H1 (cell line): Measurements from ENCODE around the gene UCKL1. TPM values are rescaled to one million over a fixed set of nuclear protein-coding genes. Genes with fewer than 3 reads are reported as not detected.

ENCODE experiments used
- ASH2L ChIP-seq: fragments of 200-600, 300-600 bp; sonication (generic); IDR thresholded peaks from one replicate; pipeline ENCODE4 v1.7.1; 2017; ENCODE audit warnings: low read length
- BACH1 ChIP-seq: IDR thresholded peaks from 2 replicates; pipeline ENCODE4 v1.6.1; 2012; ENCODE audit warnings: low read length, improper control_type of control experiment
- CHD2 ChIP-seq: IDR thresholded peaks from 2 replicates; pipeline ENCODE4 v1.6.1; 2012; ENCODE audit warnings: low read length, improper control_type of control experiment
- EP300 ChIP-seq, 2 experiments: IDR thresholded peaks; 1 replicate in 1 of 2; 2 replicates in 1 of 2; pipeline ENCODE4 v1.6.1; 2011 to 2012; ENCODE audit warnings: low read depth in 2 of 2, low read length in 2 of 2, mild to moderate bottlenecking in 2 of 2, borderline replicate concordance in 1 of 2, inconsistent platforms in 1 of 2, moderate library complexity in 1 of 2
- KDM4A ChIP-seq: IDR thresholded peaks from one replicate; pipeline ENCODE4 v1.7.1; 2012; ENCODE audit warnings: low read depth, mild to moderate bottlenecking, moderate library complexity, low read length, inconsistent platforms; ENCODE audit not compliant: severe bottlenecking
- KDM5A ChIP-seq: fragments of 200-600 bp; IDR thresholded peaks from 2 replicates; pipeline ENCODE4 v1.7.1; 2012; ENCODE audit warnings: mild to moderate bottlenecking, low read length, inconsistent platforms, mixed read lengths
- SUZ12 ChIP-seq: fragments of 200-600 bp; sonication (generic); IDR thresholded peaks from 2 replicates; pipeline ENCODE4 v1.6.1; 2012; ENCODE audit warnings: mild to moderate bottlenecking, inconsistent platforms, low read length, moderate library complexity, mixed read lengths
- TCF12 ChIP-seq: IDR thresholded peaks from 2 replicates; pipeline ENCODE4 v1.6.1; 2011; ENCODE audit warnings: low read depth, mild to moderate bottlenecking, low read length
- polyA plus RNA-seq, 7 experiments: library from polyadenylated mRNA; depleted of rRNA in 3 of 7; stranded (reverse) in 5 of 7; unstranded in 2 of 7; fragments of >200 nt in 5 of 7; fragments of 200-250 nt in 2 of 7; gene quantifications; 1 replicate in 5 of 7; 2 replicates in 1 of 7; 4 replicates in 1 of 7; pipeline versions ENCODE4 v1.2.1 to v1.2.3, GENCODE V29; 2011 to 2013; ENCODE audit warnings: missing spikeins in 2 of 7, mixed read lengths in 2 of 7
- total RNA-seq: library from RNA; stranded (reverse); fragmentation: NEBNext Ultra II Directional; extraction: Animal tissue kit (Norgen Biotek cat#: 25700); gene quantifications from 2 replicates; pipeline ENCODE4 v1.2.1, GENCODE V29; 2021
- TF ChIP-seq, protein P1 (sequence below): IDR thresholded peaks from 2 replicates; pipeline ENCODE4 v1.6.1; 2012; ENCODE audit warnings: inconsistent platforms
- TF ChIP-seq, protein P2 (sequence below), 3 experiments: IDR thresholded peaks; 1 replicate in 2 of 3; 2 replicates in 1 of 3; pipeline versions ENCODE4 v1.5.1 to v1.6.1; 2011; ENCODE audit warnings: low read length in 3 of 3, mild to moderate bottlenecking in 3 of 3, inconsistent platforms in 2 of 3, low read depth in 1 of 3, moderate library complexity in 1 of 3; ENCODE audit not compliant: insufficient read depth in 1 of 3; ENCODE audit errors: control extremely low read depth in 1 of 3
- TF ChIP-seq, protein P3 (sequence below): IDR thresholded peaks from 2 replicates; pipeline ENCODE4 v1.6.1; 2012; ENCODE audit warnings: inconsistent platforms
- TF ChIP-seq, protein P4 (sequence below): IDR thresholded peaks from 2 replicates; pipeline ENCODE4 v1.6.1; 2012; ENCODE audit warnings: low read length, inconsistent platforms

The UCKL1 gene
- total and polyA plus RNA-seq, 2 of the 8 experiments (the other 6 are each of a cell fraction or from before 2014, with no cell fraction given) = 36.5 to 91.2 TPM

DNA sequence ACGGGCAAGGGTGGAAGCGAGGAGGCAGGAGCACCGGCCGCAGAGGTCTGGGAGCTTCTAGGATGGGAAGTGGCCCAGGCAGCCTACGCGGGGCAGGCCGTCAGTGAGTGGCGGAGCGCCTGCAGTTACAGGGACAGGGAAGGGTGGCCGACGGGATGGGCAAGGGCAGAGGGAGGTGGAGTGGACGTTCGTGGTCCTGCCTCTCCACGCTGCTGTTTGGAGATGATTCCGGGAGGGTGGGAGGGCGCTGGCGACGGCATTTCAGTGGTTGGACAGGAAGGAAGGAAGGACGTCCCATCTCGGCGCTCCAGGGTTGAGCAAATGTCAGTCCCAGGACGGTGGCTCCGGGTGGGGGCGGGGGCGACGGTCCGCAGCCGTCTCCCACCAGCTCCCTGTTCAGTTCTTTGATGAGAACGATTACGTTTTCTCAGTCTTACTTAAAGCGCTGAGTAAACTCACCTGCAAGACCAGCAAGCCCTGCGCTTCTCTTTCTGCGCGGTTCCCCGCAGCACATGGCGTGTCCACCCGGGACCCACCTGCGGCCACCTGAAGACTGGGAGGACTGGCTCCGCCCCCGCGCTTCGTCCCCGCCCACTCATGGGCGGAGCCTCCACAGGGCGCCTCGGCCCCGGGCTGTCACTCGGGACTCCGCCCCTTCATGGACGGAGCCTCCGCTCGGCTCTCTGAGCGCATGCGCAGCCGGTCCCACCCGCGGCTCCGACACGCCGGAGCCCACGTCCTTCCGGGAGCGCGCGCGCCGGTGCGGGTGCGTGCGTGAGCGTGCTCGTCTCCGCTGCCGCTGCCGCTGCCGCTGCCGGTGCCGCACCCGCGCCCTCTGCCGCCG, 61.6 kb downstream of the UCKL1 start, which contains the start of gene DNAJC5 (continued):
- TF ChIP-seq, protein P1, sequence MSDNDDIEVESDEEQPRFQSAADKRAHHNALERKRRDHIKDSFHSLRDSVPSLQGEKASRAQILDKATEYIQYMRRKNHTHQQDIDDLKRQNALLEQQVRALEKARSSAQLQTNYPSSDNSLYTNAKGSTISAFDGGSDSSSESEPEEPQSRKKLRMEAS = peak; percentile 72
- TF ChIP-seq TCF12 = no peak
- no peak; a peak in 1 of 3 replicates for TF ChIP-seq EP300 (IDR thresholded peaks at IDR 0.05; ENCODE audit: borderline replicate concordance in 1 of 2, low read depth in 2 of 2, low read length in 2 of 2)
- peak; percentile 56 for TF ChIP-seq ASH2L
- TF ChIP-seq, protein P2, sequence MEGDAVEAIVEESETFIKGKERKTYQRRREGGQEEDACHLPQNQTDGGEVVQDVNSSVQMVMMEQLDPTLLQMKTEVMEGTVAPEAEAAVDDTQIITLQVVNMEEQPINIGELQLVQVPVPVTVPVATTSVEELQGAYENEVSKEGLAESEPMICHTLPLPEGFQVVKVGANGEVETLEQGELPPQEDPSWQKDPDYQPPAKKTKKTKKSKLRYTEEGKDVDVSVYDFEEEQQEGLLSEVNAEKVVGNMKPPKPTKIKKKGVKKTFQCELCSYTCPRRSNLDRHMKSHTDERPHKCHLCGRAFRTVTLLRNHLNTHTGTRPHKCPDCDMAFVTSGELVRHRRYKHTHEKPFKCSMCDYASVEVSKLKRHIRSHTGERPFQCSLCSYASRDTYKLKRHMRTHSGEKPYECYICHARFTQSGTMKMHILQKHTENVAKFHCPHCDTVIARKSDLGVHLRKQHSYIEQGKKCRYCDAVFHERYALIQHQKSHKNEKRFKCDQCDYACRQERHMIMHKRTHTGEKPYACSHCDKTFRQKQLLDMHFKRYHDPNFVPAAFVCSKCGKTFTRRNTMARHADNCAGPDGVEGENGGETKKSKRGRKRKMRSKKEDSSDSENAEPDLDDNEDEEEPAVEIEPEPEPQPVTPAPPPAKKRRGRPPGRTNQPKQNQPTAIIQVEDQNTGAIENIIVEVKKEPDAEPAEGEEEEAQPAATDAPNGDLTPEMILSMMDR (IDR thresholded peaks at IDR 0.05; ENCODE audit: control extremely low read depth in 1 of 3, insufficient read depth in 1 of 3, low read depth in 1 of 3, low read length in 3 of 3) = no peak
- no peak for TF ChIP-seq KDM5A
- no peak for TF ChIP-seq CHD2
- peak; percentile 80 for TF ChIP-seq KDM4A
- TF ChIP-seq, protein P3, sequence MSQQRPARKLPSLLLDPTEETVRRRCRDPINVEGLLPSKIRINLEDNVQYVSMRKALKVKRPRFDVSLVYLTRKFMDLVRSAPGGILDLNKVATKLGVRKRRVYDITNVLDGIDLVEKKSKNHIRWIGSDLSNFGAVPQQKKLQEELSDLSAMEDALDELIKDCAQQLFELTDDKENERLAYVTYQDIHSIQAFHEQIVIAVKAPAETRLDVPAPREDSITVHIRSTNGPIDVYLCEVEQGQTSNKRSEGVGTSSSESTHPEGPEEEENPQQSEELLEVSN = peak; percentile 42; the same call in 1 of the 2 replicates
- TF ChIP-seq, protein P4, sequence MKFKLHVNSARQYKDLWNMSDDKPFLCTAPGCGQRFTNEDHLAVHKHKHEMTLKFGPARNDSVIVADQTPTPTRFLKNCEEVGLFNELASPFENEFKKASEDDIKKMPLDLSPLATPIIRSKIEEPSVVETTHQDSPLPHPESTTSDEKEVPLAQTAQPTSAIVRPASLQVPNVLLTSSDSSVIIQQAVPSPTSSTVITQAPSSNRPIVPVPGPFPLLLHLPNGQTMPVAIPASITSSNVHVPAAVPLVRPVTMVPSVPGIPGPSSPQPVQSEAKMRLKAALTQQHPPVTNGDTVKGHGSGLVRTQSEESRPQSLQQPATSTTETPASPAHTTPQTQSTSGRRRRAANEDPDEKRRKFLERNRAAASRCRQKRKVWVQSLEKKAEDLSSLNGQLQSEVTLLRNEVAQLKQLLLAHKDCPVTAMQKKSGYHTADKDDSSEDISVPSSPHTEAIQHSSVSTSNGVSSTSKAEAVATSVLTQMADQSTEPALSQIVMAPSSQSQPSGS = no peak
- TF ChIP-seq SUZ12 = peak; percentile 63; the same call in 1 of the 2 replicates
- TF ChIP-seq BACH1 = peak; percentile 98
